Vagina (tissue), 2 donors: ENCODE results near the gene TBX1. TPM values are rescaled to one million over a fixed set of nuclear protein-coding genes. Genes with fewer than 3 reads are reported as not detected.

ENCODE experiments used
- DNase-seq, 2 donors: peaks; one replicate each; pipeline ENCODE4 v3.0.0-alpha.2; 2017; ENCODE audit errors: extremely low spot score in 2 of 2
- H3K27ac ChIP-seq: fragments of 200-600 bp; sonication (generic); one replicate; pipeline ENCODE4 v1.5.1; 2019
- H3K27me3 ChIP-seq: fragments of 200-600 bp; sonication (generic); one replicate; pipeline ENCODE4 v1.5.1; 2019
- H3K36me3 ChIP-seq, 2 donors: fragments of 200-600 bp; sonication (generic); one replicate each; pipeline ENCODE4 v1.5.1; 2017 to 2019
- H3K4me1 ChIP-seq: fragments of 200-600 bp; sonication (generic); one replicate; pipeline ENCODE4 v1.5.1; 2019
- H3K4me3 ChIP-seq, 2 donors: fragments of 200-600 bp; sonication (generic); 1 replicate in 1 of 2; 2 replicates in 1 of 2; pipeline ENCODE4 v1.5.1; 2016 to 2019
- H3K9me3 ChIP-seq: fragments of 200-600 bp; sonication (generic); one replicate; pipeline ENCODE4 v1.5.1; 2019
- POLR2A ChIP-seq, 2 donors: fragments of 450-650 bp; IDR thresholded peaks; one replicate each; pipeline ENCODE4 v1.6.1; 2017; ENCODE audit warnings: antibody characterized with exemption in 2 of 2, mild to moderate bottlenecking in 2 of 2, moderate library complexity in 2 of 2
- POLR2AphosphoS5 ChIP-seq, 2 donors: sonication (generic); formaldehyde crosslinking; IDR thresholded peaks; one replicate each; pipeline ENCODE4 v1.9.0; 2017; ENCODE audit warnings: antibody characterized with exemption in 2 of 2, mild to moderate bottlenecking in 2 of 2, low read depth in 1 of 2; ENCODE audit not compliant: insufficient read depth in 1 of 2
- intact Hi-C: fragments of 100-400 bp; cut with DNase I; formaldehyde crosslinking; loops from one replicate; pipeline ENCODE4 v1.15.1; 2023
- total RNA-seq: library from RNA; depleted of rRNA; stranded (reverse); fragments of >200 nt; gene quantifications from one replicate; pipeline ENCODE4 v1.2.3, GENCODE V29; 2016
- TF ChIP-seq, protein P1 (sequence below), 3 experiments: fragments of 450-650 bp in 2 of 3; fragments of 200-600 bp in 1 of 3; sonication (generic) in 1 of 3; IDR thresholded peaks; one replicate each; pipeline ENCODE4 v1.5.1; 2017 to 2019; ENCODE audit warnings: antibody characterized with exemption in 3 of 3, mild to moderate bottlenecking in 2 of 3, moderate library complexity in 2 of 3

The TBX1 gene
- total RNA-seq, 1 donor from 2014 or later = 7.1 TPM

- no peaks in the 10 kb centered on the region for H3K27me3 ChIP-seq
- no peaks in the 10 kb centered on the region for H3K4me1 ChIP-seq
- intact Hi-C loops = no loop called here
- no peak overlapping the region for H3K4me3 ChIP-seq
- TF ChIP-seq POLR2A (IDR thresholded peaks at IDR 0.05) = no peak
- TF ChIP-seq, protein P1, sequence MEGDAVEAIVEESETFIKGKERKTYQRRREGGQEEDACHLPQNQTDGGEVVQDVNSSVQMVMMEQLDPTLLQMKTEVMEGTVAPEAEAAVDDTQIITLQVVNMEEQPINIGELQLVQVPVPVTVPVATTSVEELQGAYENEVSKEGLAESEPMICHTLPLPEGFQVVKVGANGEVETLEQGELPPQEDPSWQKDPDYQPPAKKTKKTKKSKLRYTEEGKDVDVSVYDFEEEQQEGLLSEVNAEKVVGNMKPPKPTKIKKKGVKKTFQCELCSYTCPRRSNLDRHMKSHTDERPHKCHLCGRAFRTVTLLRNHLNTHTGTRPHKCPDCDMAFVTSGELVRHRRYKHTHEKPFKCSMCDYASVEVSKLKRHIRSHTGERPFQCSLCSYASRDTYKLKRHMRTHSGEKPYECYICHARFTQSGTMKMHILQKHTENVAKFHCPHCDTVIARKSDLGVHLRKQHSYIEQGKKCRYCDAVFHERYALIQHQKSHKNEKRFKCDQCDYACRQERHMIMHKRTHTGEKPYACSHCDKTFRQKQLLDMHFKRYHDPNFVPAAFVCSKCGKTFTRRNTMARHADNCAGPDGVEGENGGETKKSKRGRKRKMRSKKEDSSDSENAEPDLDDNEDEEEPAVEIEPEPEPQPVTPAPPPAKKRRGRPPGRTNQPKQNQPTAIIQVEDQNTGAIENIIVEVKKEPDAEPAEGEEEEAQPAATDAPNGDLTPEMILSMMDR (IDR thresholded peaks at IDR 0.05) = no peak
- no peak for TF ChIP-seq POLR2AphosphoS5 (IDR thresholded peaks at IDR 0.05; ENCODE audit: insufficient read depth in 1 of 2, low read depth in 1 of 2)
- no peaks in the 10 kb centered on the region for H3K36me3 ChIP-seq
- no peak overlapping the region for H3K27ac ChIP-seq
- H3K9me3 ChIP-seq = no peaks in the 10 kb centered on the region
- DNase-seq = no peak
These were observed 21.1 kb upstream of the TBX1 start for GRCh38 chr22:19739448-19739895.

DNA sequence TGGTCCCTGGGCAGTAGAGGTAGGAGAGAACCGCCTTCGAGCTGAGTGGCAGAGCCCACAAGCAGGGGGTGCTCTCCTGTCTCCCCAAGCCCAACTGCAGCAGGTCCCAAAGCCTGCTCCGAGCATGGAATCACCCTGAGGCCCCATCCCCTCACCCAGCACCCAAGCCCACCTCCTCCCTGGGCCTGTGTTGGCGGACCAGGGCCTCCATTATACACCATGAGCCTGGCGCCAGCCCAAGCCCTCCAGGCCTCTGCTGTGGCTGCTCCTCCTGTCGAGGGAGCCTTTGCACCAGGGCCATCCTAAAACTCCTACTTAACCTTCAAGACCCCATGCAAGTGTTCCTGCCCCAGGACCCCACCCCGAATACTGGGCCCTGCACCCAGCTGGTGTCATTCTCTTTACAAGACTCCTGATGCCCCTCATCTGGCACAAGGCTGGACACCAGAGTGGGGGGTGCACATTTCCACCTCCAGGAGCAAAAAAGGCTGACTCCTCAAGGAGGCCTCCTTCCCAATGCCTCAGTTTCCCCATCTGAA, 20.6 kb upstream of the TBX1 start:
- intact Hi-C loops = no loop called here
- H3K27me3 ChIP-seq = no peaks in the 10 kb centered on the region

GRCh38 chr22:19740586-19740985, 20.0 kb upstream of the TBX1 start:
- intact Hi-C loops = no loop called here
- no peak for TF ChIP-seq POLR2AphosphoS5 (IDR thresholded peaks at IDR 0.05; ENCODE audit: insufficient read depth in 1 of 2, low read depth in 1 of 2)
- TF ChIP-seq, protein P1 (IDR thresholded peaks at IDR 0.05) = no peak
- no peak for TF ChIP-seq POLR2A (IDR thresholded peaks at IDR 0.05)
- Histone ChIP-seq H3K36me3 (no peaks in the 10 kb centered on the region), H3K27ac (no peak overlapping the region), H3K9me3 (no peaks in the 10 kb centered on the region), H3K27me3 (no peaks in the 10 kb centered on the region), H3K4me3 (no peak overlapping the region), H3K4me1 (no peaks in the 10 kb centered on the region)
- DNase-seq = no peak

More for the DNA sequence above, 20.6 kb upstream of the TBX1 start:
- no peak for TF ChIP-seq POLR2AphosphoS5 (IDR thresholded peaks at IDR 0.05; ENCODE audit: insufficient read depth in 1 of 2, low read depth in 1 of 2)
- TF ChIP-seq POLR2A (IDR thresholded peaks at IDR 0.05) = no peak
- TF ChIP-seq, protein P1 (IDR thresholded peaks at IDR 0.05) = no peak
- no peak for DNase-seq
- Histone ChIP-seq H3K4me3 (no peak overlapping the region), H3K4me1 (no peaks in the 10 kb centered on the region), H3K27ac (no peak overlapping the region), H3K9me3 (no peaks in the 10 kb centered on the region), H3K36me3 (no peaks in the 10 kb centered on the region)

DNA sequence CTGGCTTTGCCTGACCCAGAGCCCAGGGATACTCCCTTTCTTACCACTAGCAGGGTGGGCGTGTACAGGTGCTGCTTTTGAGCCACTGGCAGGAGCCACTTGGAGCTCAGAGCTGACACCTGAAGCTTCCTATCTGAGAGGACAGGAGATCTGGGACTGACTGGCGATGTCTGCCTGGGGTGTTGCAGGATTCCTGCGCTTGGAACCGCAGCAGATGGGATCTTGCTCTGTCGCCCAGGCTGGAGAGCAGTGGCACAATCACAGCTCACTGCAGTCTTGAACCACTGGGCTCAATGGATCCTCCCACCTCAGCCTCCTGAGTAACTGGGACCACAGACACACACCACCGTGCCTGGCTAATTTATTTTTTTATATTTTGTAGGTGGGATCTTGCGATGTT, 19.5 kb upstream of the TBX1 start:
- no peaks in the 10 kb centered on the region for H3K9me3 ChIP-seq
- TF ChIP-seq, protein P1 (IDR thresholded peaks at IDR 0.05) = no peak
- TF ChIP-seq POLR2A (IDR thresholded peaks at IDR 0.05) (no peak), POLR2AphosphoS5 (IDR thresholded peaks at IDR 0.05; ENCODE audit: insufficient read depth in 1 of 2, low read depth in 1 of 2) (no peak)
- no peaks in the 10 kb centered on the region for H3K4me1 ChIP-seq
- intact Hi-C loops = no loop called here
- no peaks in the 10 kb centered on the region for H3K36me3 ChIP-seq
- no peak for DNase-seq
- no peaks in the 10 kb centered on the region for H3K27me3 ChIP-seq
- H3K27ac ChIP-seq = no peak overlapping the region
- H3K4me3 ChIP-seq = no peak overlapping the region

DNA sequence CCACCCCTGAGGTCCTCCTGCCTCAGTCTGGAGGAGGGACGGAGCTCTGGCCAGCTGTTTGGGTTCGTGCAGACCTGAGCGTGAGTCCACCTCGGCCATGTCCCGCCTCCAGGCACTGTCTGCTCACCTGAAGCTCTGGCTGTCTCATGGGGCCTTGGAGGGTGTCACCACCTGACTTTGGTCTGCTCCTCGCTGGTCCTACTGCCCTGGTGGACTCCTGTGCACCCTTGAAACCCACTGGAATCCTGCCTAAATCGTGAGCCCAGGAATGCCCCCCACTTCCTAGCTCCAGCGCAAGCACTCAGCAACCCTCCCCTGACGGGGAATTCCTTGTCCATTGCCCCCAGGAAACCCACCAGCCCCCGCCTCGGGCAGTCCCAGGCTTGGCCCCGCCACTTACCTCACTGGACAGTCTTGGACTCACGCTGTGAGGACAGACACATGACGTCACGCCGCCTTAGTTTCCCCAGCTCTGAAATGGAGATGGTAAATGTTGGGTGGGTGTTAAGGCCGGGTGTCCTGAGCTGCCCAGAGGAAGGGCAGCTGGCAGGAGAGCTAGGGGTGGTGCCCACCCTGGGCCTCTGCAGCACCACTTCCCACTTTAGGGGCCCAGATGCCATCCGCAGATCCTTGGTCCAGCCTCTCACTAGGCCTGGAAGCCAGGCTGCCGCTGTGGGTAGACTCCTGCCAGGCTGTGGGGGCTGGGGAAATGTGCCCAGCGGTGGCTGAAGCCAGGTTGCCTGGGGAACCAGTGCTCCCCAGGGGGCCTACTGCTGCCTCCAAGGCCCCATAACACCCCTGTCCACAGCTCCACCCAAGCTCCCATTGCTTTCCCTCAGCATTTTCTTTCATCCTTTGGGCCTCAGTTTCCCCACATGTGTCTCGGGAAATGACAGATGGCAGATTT, 18.2 kb upstream of the TBX1 start:
- H3K4me1 ChIP-seq = no peaks in the 10 kb centered on the region
- intact Hi-C loops = no loop called here
- no peak overlapping the region for H3K4me3 ChIP-seq
- no peaks in the 10 kb centered on the region for H3K36me3 ChIP-seq
- no peak for DNase-seq
- TF ChIP-seq POLR2A (IDR thresholded peaks at IDR 0.05) (no peak), POLR2AphosphoS5 (IDR thresholded peaks at IDR 0.05; ENCODE audit: insufficient read depth in 1 of 2, low read depth in 1 of 2) (no peak)
- TF ChIP-seq, protein P1 (IDR thresholded peaks at IDR 0.05) = no peak
- H3K27me3 ChIP-seq = no peaks in the 10 kb centered on the region
- H3K27ac ChIP-seq = no peak overlapping the region
- H3K9me3 ChIP-seq = no peaks in the 10 kb centered on the region
